Stomach (tissue), 4 donors: ENCODE measurements around the gene EFHD1.

Source experiments
- EP300 ChIP-seq: sonication (generic); formaldehyde crosslinking; IDR thresholded peaks from one replicate; pipeline ENCODE4 v1.6.1; 2017; ENCODE audit warnings: antibody characterized with exemption
- POLR2A ChIP-seq, 4 donors: fragments of 450-650 bp; IDR thresholded peaks; one replicate each; pipeline ENCODE4 v1.6.1; 2016; ENCODE audit warnings: antibody characterized with exemption in 4 of 4, control low read depth in 2 of 4, mild to moderate bottlenecking in 1 of 4, moderate library complexity in 1 of 4
- POLR2AphosphoS5 ChIP-seq, 3 donors: sonication (generic); formaldehyde crosslinking; IDR thresholded peaks; one replicate each; pipeline ENCODE4 v1.6.1; 2016; ENCODE audit warnings: antibody characterized with exemption in 3 of 3
- TF ChIP-seq, protein P1 (sequence below), 7 experiments: fragments of 450-650 bp in 4 of 7; fragments of 200-600 bp in 3 of 7; sonication (generic) in 3 of 7; IDR thresholded peaks; one replicate each; pipeline ENCODE4 v1.5.1; 2016 to 2019; ENCODE audit warnings: antibody characterized with exemption in 7 of 7, control low read depth in 2 of 7, mild to moderate bottlenecking in 1 of 7

DNA sequence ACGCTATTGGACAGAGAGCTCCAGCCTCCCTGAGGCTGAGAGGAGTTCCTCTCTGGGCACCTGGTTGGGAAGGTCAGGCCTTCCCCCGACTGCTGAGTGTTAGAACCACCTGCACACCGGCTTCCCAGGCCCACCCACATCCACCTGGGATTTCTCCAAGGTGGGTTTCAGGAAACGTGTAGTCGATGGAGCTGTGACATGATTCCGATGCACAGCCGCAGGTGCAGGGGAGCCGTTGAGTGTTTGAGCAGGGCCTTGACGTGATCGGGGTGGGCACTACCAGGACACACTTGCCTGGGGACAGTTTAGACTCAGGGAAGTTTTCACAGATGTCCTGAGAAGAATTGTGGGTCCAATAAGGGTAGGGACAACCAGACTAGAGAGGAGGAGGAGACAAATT is 42.0 kb downstream of the EFHD1 start:
- no peak for TF ChIP-seq POLR2A (IDR thresholded peaks at IDR 0.05)
- TF ChIP-seq, protein P1, sequence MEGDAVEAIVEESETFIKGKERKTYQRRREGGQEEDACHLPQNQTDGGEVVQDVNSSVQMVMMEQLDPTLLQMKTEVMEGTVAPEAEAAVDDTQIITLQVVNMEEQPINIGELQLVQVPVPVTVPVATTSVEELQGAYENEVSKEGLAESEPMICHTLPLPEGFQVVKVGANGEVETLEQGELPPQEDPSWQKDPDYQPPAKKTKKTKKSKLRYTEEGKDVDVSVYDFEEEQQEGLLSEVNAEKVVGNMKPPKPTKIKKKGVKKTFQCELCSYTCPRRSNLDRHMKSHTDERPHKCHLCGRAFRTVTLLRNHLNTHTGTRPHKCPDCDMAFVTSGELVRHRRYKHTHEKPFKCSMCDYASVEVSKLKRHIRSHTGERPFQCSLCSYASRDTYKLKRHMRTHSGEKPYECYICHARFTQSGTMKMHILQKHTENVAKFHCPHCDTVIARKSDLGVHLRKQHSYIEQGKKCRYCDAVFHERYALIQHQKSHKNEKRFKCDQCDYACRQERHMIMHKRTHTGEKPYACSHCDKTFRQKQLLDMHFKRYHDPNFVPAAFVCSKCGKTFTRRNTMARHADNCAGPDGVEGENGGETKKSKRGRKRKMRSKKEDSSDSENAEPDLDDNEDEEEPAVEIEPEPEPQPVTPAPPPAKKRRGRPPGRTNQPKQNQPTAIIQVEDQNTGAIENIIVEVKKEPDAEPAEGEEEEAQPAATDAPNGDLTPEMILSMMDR (IDR thresholded peaks at IDR 0.05) = no peak
- no peak for TF ChIP-seq EP300
- TF ChIP-seq POLR2AphosphoS5 (IDR thresholded peaks at IDR 0.05) = no peak
